Neural cell (in vitro differentiated cells): ENCODE measurements around the gene FOLR2. TPM values are rescaled to one million over a fixed set of nuclear protein-coding genes. Genes with fewer than 3 reads are reported as not detected.
"Not testable (repeated sequence)": the region's sequence is repeated elsewhere in the genome, so short reads cannot be mapped to it uniquely, and the experiment has no call there.

ENCODE experiments used
- H2AFZ ChIP-seq: fragments of 200-600, 300-800 bp; sonication (generic), shearing (Covaris generic); 2 replicates; pipeline ENCODE4 v1.6.0; 2014; ENCODE audit warnings: low read depth, mild to moderate bottlenecking, antibody characterized with exemption, low read length, moderate library complexity
- H3F3A ChIP-seq: fragments of 200-600 bp; shearing (Covaris generic); 2 replicates; pipeline ENCODE4 v1.6.1; 2016; ENCODE audit warnings: mild to moderate bottlenecking, moderate library complexity, mixed read lengths, antibody characterized with exemption, low read length; ENCODE audit not compliant: insufficient read depth, poor library complexity, severe bottlenecking
- H3K27ac ChIP-seq: fragments of 200-600, 300-800 bp; sonication (generic), shearing (Covaris generic); 2 replicates; pipeline ENCODE4 v1.5.1; 2014; ENCODE audit warnings: mild to moderate bottlenecking, low read length, moderate library complexity
- H3K27me3 ChIP-seq: fragments of 300-800, 200-600 bp; sonication (generic), shearing (Covaris generic); 2 replicates; pipeline ENCODE4 v1.6.0; 2014; ENCODE audit warnings: mild to moderate bottlenecking, low read depth, low read length, moderate library complexity; ENCODE audit not compliant: insufficient read depth
- H3K36me3 ChIP-seq: fragments of 300-800, 200-600 bp; sonication (generic), shearing (Covaris generic); 2 replicates; pipeline ENCODE4 v1.5.1; 2014; ENCODE audit warnings: mild to moderate bottlenecking, antibody characterized with exemption, low read length, moderate library complexity; ENCODE audit not compliant: insufficient read depth
- H3K4me2 ChIP-seq: fragments of 300-800, 200-600 bp; sonication (generic), shearing (Covaris generic); 2 replicates; pipeline ENCODE4 v1.6.0; 2014; ENCODE audit warnings: mild to moderate bottlenecking, low read length
- H3K4me3 ChIP-seq: fragments of 300-800, 200-600 bp; sonication (generic), shearing (Covaris generic); 2 replicates; pipeline ENCODE4 v1.5.1; 2014; ENCODE audit warnings: mild to moderate bottlenecking, low read length, moderate library complexity
- H3K79me2 ChIP-seq: fragments of 200-600 bp; shearing (Covaris generic); replicated peaks from 2 replicates; pipeline ENCODE4 v1.6.0; 2014; ENCODE audit warnings: mild to moderate bottlenecking, low read length, moderate library complexity; ENCODE audit not compliant: insufficient read depth
- H3K9ac ChIP-seq: fragments of 300-800, 200-600 bp; sonication (generic), shearing (Covaris generic); 2 replicates; pipeline ENCODE4 v1.6.1; 2016; ENCODE audit warnings: mild to moderate bottlenecking, low read length, mixed read lengths
- H3K9me2 ChIP-seq: fragments of 200-600 bp; shearing (Covaris generic); 2 replicates; pipeline ENCODE4 v1.6.1; 2016; ENCODE audit warnings: mild to moderate bottlenecking, low read length, mixed read lengths; ENCODE audit not compliant: insufficient read depth
- H3K9me3 ChIP-seq: fragments of 200-600, 300-800 bp; sonication (generic), shearing (Covaris generic); 2 replicates; pipeline ENCODE4 v1.6.1; 2016; ENCODE audit warnings: mild to moderate bottlenecking, mixed run types, low read length, moderate library complexity, mixed read lengths
- H4K20me1 ChIP-seq: fragments of 200-600 bp; shearing (Covaris generic); 2 replicates; pipeline ENCODE4 v1.6.1; 2016; ENCODE audit warnings: mild to moderate bottlenecking, mixed run types; ENCODE audit not compliant: insufficient read depth
- CTCF ChIP-seq: fragments of 450-650 bp; IDR thresholded peaks from 2 replicates; pipeline ENCODE4 v1.5.1; 2014; ENCODE audit warnings: antibody characterized with exemption, mild to moderate bottlenecking, moderate library complexity; ENCODE audit not compliant: poor library complexity, severe bottlenecking
- EP300 ChIP-seq: fragments of 450-650 bp; conservative IDR thresholded peaks from 2 replicates; pipeline ENCODE4 v1.6.1; 2014; ENCODE audit warnings: antibody characterized with exemption, mild to moderate bottlenecking, moderate library complexity; ENCODE audit not compliant: poor library complexity, severe bottlenecking
- EZH2 ChIP-seq: fragments of 200-600, 300-800 bp; shearing (Covaris generic), sonication (generic); IDR thresholded peaks from 2 replicates; pipeline ENCODE4 v1.6.1; 2014; ENCODE audit warnings: antibody characterized with exemption, low read length, borderline replicate concordance, mild to moderate bottlenecking; ENCODE audit not compliant: insufficient read depth, poor library complexity, severe bottlenecking
- MXI1 ChIP-seq: fragments of 450-650 bp; conservative IDR thresholded peaks from 2 replicates; pipeline ENCODE4 v1.6.1; 2014; ENCODE audit warnings: antibody characterized with exemption, mild to moderate bottlenecking; ENCODE audit not compliant: poor library complexity, severe bottlenecking
- POLR2AphosphoS5 ChIP-seq: IDR thresholded peaks from 2 replicates; pipeline ENCODE4 v1.6.1; 2012
- RAD21 ChIP-seq: fragments of 450-650 bp; conservative IDR thresholded peaks from 2 replicates; pipeline ENCODE4 v1.6.1; 2014; ENCODE audit warnings: antibody characterized with exemption, mild to moderate bottlenecking, moderate library complexity
- REST ChIP-seq: IDR thresholded peaks from 2 replicates; pipeline ENCODE4 v1.6.1; 2012; ENCODE audit warnings: borderline replicate concordance
- SMC3 ChIP-seq: fragments of 450-650 bp; conservative IDR thresholded peaks from 2 replicates; pipeline ENCODE4 v1.6.1; 2014; ENCODE audit warnings: antibody characterized with exemption, mild to moderate bottlenecking, moderate library complexity; ENCODE audit not compliant: poor library complexity
- TAF1 ChIP-seq: IDR thresholded peaks from 2 replicates; pipeline ENCODE4 v1.6.1; 2012; ENCODE audit warnings: low read depth
- polyA plus RNA-seq: library from polyadenylated mRNA; depleted of rRNA; stranded (reverse); fragments of >200 nt; gene quantifications from 2 replicates; pipeline ENCODE4 v1.2.3, GENCODE V29; 2014

FOLR2 gene
- polyA plus RNA-seq, 1 donor from 2014 or later: not detected

GRCh38 chr11:72195518-72196270 is 20.9 kb upstream of the FOLR2 start:
- Histone ChIP-seq H3K27me3 (no peaks in the 10 kb centered on the region), H3K4me2 (no peak overlapping the region), H4K20me1 (no peaks in the 10 kb centered on the region), H3K9me3 (no peaks in the 10 kb centered on the region), H3K4me3 (no peak overlapping the region), H3K27ac (no peak overlapping the region), H2AFZ (no peak overlapping the region), H3K36me3 (no peaks in the 10 kb centered on the region), H3K79me2 (no peaks in the 10 kb centered on the region), H3F3A (no peaks in the 10 kb centered on the region), H3K9me2 (no peaks in the 10 kb centered on the region), H3K9ac (no peak overlapping the region)
- no peak for TF ChIP-seq RAD21
- no peak for TF ChIP-seq MXI1
- no peak for TF ChIP-seq TAF1
- no peak for TF ChIP-seq SMC3
- no peak for TF ChIP-seq EZH2
- no peak for TF ChIP-seq REST
- no peak for TF ChIP-seq EP300
- no peak for TF ChIP-seq CTCF
- no peak for TF ChIP-seq POLR2AphosphoS5

- H3K9ac ChIP-seq, H3K27ac ChIP-seq, H3K79me2 ChIP-seq, H4K20me1 ChIP-seq, H3K36me3 ChIP-seq, H3K4me3 ChIP-seq, H2AFZ ChIP-seq, H3K27me3 ChIP-seq, H3F3A ChIP-seq, H3K9me3 ChIP-seq, H3K4me2 ChIP-seq, H3K9me2 ChIP-seq: not testable (repeated sequence)
These were observed 15.1 kb upstream of the FOLR2 start for GRCh38 chr11:72201445-72201844.

GRCh38 chr11:72202571-72202970 is 14.0 kb upstream of the FOLR2 start:
- no peak for TF ChIP-seq POLR2AphosphoS5
- no peak for TF ChIP-seq RAD21
- no peak for TF ChIP-seq EZH2
- TF ChIP-seq SMC3: no peak
- no peak for TF ChIP-seq TAF1
- no peak for TF ChIP-seq REST
- no peak for TF ChIP-seq MXI1
- TF ChIP-seq CTCF: no peak
- no peak for TF ChIP-seq EP300
- Histone ChIP-seq H3K36me3 (no peaks in the 10 kb centered on the region), H3K27me3 (no peaks in the 10 kb centered on the region), H3K9ac (no peak overlapping the region), H3K9me2 (no peaks in the 10 kb centered on the region), H2AFZ (no peak overlapping the region), H4K20me1 (no peaks in the 10 kb centered on the region), H3K79me2 (no peaks in the 10 kb centered on the region), H3K9me3 (no peaks in the 10 kb centered on the region), H3K4me2 (no peak overlapping the region), H3K4me3 (no peak overlapping the region), H3K27ac (no peak overlapping the region), H3F3A (no peaks in the 10 kb centered on the region)
